ENCODE measurements around the gene RAB13.
"Not testable (repeated sequence)": the region's sequence is repeated elsewhere in the genome, so short reads cannot be mapped to it uniquely, and the experiment has no call there.

The RAB13 gene

DNA sequence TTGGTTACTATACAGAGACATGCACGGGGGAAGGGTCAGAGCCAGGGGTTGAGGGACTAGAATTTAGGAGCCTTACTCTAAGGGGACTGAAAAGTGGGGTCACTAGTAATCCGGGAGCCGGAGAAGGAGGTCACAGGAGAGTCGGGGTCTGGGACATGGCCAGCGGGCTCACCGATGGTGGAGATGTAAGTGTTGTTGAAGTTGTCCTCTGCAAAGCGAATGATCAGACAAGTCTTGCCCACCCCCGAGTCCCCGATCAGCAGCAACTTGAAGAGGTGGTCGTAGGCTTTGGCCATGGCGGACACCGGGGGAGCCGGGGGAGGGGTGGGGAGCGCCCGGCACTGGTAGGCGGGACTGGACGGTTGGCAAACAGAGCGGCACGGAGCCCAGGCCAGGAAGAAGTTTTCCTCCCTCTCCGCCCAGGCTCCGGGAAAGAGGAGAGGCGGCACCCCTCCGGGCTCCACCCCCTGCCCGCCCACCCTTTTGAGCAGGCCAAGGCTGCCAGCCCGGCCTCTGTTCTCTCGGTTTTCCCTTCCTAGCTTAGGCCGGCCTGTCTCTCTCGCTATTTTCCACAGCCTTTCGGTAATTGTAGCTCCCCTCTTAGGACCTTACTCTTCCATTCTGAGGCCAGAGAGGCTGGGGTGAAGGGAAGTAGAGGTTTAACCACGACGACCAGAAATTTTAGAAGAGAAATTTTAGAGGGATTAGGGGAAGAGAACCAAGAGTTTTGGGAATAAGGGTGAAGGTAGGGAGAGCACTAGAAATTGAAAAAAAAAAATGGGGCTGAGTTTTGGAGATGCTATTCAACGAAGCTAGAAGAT is at the start of gene RAB13:
TSS of gene RAB13 (minus strand) at position 399 of the 821 bp plus-strand sequence. CDS start at position 296, 103 bp downstream.
- peak; percentile 95 for DNase-seq (ENCODE audit: low spot score)

DNA sequence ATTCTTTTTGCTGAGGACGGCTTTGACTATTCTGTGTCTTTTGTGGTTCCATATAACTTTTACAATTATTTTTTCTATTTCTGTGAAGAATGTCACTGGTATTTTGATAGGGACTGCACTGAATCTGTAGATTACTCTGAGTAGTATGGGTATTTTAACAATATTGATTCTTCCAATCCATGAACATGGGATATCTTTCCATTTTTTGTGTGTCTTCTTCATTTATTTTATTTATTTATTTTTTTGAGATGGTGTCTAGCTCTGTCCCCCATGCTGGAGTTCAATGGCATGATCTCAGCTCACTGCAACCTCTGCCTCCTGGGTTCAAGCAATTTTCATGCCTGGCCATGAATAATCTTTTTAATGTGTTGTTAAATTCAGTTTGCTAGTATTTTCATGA is 47.6 kb upstream of the RAB13 start:
- not testable (repeated sequence) for DNase-seq (ENCODE audit: low spot score)

DNA sequence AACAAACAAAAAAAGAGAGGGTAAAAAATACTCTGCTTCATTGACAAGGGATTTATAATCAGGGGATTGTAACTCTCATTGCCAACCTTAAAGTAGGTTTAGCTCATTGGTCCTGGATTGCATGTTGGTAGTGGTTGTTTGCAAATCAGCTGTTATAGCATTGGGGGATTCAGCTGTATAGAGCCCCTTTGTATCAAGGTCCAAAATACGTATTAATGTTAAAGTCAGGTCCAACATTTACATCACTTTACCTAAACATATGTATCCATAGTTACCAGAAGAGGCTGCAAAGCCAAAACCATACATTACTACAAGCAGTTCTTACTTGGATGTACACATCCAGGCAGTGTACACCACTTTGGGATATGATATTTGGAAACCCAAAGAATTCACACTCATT is 33.8 kb upstream of the RAB13 start:
- DNase-seq (ENCODE audit: low spot score): no peak

DNA sequence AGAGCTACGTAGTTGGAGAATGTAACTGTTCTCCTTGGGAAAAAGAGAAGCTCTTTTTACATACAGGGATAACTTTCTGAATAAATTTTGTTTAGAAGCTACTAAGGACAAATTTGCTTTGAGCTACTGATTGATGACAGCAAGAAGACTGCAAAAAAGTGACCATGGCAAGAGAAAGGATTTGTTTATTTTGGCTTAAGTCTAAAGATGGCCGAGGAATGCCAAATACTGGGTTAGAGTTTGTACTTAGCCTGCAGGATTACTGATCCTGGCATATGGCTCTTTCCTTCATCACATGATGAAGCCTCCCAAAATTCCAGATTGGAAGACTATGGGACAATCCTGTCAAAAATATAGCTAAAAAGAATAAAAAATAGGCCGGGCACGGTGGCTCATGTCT is 33.1 kb upstream of the RAB13 start:
- DNase-seq (ENCODE audit: low spot score): no peak

GRCh38 chr1:154014154-154014907 is 28.2 kb upstream of the RAB13 start:
- DNase-seq (ENCODE audit: low spot score): peak; percentile 43

DNA sequence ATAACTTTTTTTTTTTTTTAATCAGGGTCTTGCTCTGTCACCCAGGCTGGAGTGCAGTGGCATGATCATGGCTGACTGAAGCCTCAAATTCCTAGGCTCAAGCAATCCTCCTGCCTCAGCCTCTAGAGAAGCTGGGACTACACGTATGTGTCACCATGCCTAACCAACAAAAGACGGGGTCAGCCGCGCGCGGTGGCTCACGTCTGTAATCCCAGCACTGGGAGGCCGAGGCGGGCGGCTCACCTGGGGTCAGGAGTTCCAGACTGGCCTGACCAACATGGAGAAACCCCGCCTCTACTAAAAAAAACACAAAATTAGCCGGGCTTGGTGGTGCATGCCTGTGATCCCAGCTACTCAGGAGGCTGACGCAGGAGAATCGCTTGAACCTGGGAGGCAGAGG is 26.4 kb upstream of the RAB13 start:
- not testable (repeated sequence) for DNase-seq (ENCODE audit: low spot score)

- no peak for DNase-seq (ENCODE audit: low spot score)
Measured at GRCh38 chr1:154012129-154012528, 26.0 kb upstream of the RAB13 start.

GRCh38 chr1:154006136-154006535 is 20.0 kb upstream of the RAB13 start:
- DNase-seq (ENCODE audit: low spot score): peak; percentile 24

DNA sequence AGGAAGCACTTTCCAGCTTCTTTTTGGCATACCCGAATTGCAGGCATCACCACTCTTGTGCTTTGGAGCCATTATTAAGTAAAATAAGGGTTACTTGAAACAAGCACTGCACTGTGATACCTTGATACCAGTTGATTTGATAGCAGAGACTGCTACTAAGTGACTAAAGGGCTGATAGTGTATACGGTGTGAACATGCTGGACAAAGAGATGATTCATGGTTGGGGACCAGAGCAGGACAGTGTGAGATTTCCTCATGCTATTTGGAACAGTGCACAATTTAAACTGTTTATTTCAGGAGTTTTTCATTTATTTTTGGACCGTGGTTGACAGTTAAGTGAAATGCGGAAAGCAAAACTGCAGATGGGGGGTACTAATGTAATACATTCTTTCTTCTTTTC is 14.3 kb upstream of the RAB13 start:
- DNase-seq (ENCODE audit: low spot score): no peak

DNA sequence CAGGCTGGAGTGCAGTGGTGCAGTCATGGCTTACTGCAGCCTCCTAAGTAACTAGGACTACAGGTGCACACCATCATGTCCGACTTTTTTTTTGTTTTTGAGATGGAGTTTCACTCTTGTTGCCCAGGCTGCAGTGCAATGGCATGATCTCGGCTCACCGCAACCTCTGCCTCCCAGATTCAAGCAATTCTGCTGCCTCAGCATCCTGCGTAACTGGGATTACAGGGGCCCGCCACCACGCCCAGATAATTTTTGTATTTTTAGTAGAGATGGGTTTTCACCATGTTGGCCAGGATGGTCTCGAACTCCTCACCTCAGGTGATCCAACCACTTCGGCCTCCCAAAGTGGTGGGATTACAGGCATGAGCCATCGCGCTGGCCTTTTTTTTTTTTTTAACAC is 10.7 kb upstream of the RAB13 start:
- not testable (repeated sequence) for DNase-seq (ENCODE audit: low spot score)

GRCh38 chr1:153995640-153996039 is 9.5 kb upstream of the RAB13 start:
- no peak for DNase-seq (ENCODE audit: low spot score)

DNA sequence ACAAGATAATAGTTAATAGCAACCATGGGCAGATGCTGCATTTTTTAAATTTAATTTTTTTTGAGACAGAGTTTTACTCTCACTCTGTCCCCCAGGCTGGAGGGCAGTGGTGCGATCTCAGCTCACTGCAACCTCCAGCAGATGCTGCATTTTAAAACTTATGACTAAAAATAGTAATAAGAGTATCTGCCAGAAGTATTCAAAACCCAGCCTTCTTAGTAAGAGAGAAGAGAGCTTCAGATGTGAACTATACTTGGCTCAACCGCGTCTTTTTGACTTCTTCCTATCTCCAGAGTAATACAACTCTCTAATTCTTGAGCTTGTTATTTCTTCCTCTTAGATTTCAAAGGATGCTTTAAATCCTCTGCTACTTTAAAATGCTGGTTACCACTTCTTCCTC is 9.1 kb upstream of the RAB13 start:
- DNase-seq (ENCODE audit: low spot score): no peak

DNA sequence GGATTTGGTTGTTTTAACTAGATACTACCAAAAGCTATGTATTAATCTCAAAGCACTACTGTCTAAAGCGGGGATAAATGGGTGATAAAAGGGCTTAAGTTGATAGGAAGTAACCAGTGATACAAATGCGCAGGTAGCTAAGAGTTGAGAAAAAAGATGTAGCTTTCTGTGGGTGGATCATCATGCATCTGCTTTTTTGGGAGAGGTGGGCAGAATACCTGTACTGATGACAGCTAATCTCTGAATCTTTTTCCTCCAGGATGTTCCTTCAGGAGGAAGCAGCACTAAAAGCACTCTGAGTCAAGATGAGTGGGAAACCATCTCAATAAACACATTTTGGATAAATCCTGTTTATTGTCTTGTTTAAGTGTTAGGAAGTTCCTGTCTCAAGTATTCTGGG is 5.7 kb upstream of the RAB13 start:
- DNase-seq (ENCODE audit: low spot score): no peak

- no peak for DNase-seq (ENCODE audit: low spot score)
Measured at GRCh38 chr1:153991151-153991630, 5.1 kb upstream of the RAB13 start.

GRCh38 chr1:153990468-153991150 is 4.5 kb upstream of the RAB13 start, which contains the start of gene RPS27:
Gene RPS27 (plus strand): TSS chr1:153990762. CDS start chr1:153990797, 35 bp downstream.
- peak; percentile 95 for DNase-seq (ENCODE audit: low spot score)

- no peak for DNase-seq (ENCODE audit: low spot score)
Measured at GRCh38 chr1:153987621-153988020, 1.5 kb upstream of the RAB13 start.

- peak; percentile 46 for DNase-seq (ENCODE audit: low spot score)
Measured at GRCh38 chr1:153985341-153985912, 712 bp downstream of the RAB13 start.

DNA sequence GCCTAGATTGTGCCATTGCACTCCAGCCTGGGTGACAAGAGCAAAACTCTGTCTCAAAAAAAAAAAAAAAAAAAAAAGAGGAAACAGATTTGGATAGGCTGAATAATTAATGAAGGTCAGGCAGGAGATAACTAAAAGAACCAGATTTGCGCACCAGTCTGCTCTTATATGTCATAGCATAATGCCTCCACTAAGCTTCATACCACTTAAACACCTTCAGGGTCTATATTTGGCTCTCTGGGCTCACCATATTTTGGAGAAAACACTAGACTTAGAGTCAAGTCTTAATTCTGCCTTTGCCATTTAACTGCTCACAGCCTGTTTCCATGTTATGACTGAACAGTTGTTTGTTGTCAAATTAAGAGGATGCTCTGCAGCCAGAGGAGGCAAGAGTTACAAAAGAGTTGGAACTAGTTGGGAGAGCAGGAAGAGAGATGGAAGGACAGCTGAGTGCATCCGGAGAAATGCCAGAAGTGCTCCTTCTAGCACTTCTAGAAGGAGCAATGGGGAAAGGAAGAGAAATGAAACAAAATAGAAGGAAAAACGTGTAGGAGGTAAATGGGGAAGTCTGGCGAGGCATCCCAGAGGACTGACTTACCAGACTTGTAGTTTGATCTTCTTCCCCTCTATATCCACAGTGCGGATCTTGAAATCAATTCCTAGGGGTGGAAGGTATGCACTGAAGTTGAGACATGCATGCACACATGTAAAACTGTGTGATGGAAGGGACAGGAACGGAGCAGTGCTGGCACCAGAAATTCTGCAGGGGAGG is 1.8 kb downstream of the RAB13 start:
- DNase-seq (ENCODE audit: low spot score): no peak

GRCh38 chr1:153981735-153982134 is 4.4 kb downstream of the RAB13 start:
- not testable (repeated sequence) for DNase-seq (ENCODE audit: low spot score)

DNA sequence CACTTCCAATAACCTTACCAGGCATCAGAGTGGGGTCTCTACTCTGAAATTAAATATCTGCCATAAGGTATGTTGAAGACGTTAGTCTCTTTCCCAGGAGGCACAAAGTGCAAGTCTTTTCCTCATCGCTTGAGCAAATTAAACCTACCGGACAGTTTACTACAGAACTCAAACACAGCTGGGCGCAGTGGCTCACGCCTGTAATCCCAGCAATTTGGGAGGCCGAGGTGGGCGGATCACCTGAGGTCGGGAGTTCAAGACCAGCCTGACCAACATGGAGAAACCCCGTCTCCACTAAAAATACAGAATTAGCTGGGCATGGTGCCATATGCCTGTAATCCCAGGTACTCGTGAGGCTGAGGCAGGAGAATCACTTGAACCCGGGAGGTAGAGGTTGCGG is 7.0 kb downstream of the RAB13 start:
- not testable (repeated sequence) for DNase-seq (ENCODE audit: low spot score)

GRCh38 chr1:153978274-153978909 is 7.7 kb downstream of the RAB13 start:
- no peak for DNase-seq (ENCODE audit: low spot score)

Data from AG20443 (cell line).